Measurements from ENCODE around the gene DACT2. TPM values are rescaled to one million over a fixed set of nuclear protein-coding genes. Genes with fewer than 3 reads are reported as not detected.

Gene DACT2
- total and polyA plus RNA-seq, 2 donors (not counting 1 experiment from before 2014, with no cell fraction given): not detected

DNA sequence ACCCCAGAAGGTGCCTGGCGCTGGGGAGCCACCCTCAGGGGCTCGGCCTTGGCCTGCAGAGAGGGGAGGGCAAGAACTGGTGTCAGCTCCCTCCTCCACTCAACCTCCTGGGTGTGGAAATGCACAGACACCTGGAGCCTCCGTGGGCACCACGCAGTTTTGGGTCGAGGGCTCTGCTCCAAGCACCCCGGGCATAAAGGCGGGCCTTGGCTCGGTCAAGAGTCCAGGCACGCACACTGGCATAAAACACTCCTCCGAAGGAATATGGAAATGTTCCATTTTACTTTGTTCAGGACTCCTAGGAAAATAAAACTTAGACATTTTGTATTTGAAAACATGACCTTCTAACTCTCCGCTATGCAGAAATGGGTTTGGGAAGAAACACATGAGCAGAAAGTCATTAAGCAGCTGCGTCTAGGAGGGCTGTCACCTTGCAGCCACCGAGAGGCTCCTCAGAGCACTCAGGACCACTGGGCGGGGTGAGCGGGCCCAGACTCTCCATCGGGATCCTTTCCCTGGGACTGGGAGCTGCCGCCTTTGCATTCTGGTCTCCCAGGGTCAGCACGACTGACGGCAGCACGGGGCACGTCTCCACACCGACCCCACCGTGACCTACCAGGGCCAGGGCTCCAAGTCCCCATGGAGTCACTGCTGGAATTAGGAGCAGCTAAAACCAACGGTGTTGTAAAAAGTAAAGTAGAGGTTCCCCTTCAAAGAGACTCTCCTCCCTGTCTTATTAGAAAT is 46.0 kb upstream of the DACT2 start:
- Histone ChIP-seq H2AFZ (ENCODE audit: low read length) (no peak overlapping the region), H3K36me3 (ENCODE audit: control insufficient read depth, insufficient read depth, low read length) (no peaks in the 10 kb centered on the region), H3K4me1 (ENCODE audit: control insufficient read depth, extremely low read depth, insufficient read depth, low read length) (no peaks in the 10 kb centered on the region), H3K9ac (ENCODE audit: insufficient read depth, low read length) (no peak overlapping the region), H4K20me1 (ENCODE audit: control insufficient read depth, extremely low read depth, insufficient read depth, low read length) (no peaks in the 10 kb centered on the region), H3K4me3 (replicated peaks in 1 of 4; ENCODE audit: control extremely low read depth in 1 of 4, insufficient read depth in 1 of 4, low read depth in 3 of 4, low read length in 4 of 4) (no peak overlapping the region), H3K27me3 (ENCODE audit: control insufficient read depth, insufficient read depth, low read length) (no peaks in the 10 kb centered on the region), H3K4me2 (ENCODE audit: extremely low read depth, insufficient read depth, low read length) (no peak overlapping the region), H3K27ac (ENCODE audit: insufficient read depth, low read length) (no peak overlapping the region), H3K9me3 (ENCODE audit: control insufficient read depth, insufficient read depth, low read depth, low read length) (no peaks in the 10 kb centered on the region), H3K79me2 (ENCODE audit: control insufficient read depth, insufficient read depth, low read length) (no peaks in the 10 kb centered on the region)
- TF ChIP-seq EZH2 (IDR thresholded peaks at IDR 0.05; ENCODE audit: low read length, missing control alignments): no peak
- TF ChIP-seq, protein P1, sequence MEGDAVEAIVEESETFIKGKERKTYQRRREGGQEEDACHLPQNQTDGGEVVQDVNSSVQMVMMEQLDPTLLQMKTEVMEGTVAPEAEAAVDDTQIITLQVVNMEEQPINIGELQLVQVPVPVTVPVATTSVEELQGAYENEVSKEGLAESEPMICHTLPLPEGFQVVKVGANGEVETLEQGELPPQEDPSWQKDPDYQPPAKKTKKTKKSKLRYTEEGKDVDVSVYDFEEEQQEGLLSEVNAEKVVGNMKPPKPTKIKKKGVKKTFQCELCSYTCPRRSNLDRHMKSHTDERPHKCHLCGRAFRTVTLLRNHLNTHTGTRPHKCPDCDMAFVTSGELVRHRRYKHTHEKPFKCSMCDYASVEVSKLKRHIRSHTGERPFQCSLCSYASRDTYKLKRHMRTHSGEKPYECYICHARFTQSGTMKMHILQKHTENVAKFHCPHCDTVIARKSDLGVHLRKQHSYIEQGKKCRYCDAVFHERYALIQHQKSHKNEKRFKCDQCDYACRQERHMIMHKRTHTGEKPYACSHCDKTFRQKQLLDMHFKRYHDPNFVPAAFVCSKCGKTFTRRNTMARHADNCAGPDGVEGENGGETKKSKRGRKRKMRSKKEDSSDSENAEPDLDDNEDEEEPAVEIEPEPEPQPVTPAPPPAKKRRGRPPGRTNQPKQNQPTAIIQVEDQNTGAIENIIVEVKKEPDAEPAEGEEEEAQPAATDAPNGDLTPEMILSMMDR (conservative IDR thresholded peaks at IDR 0.05 in 1 of 2, IDR thresholded peaks at IDR 0.05 in 1 of 2; ENCODE audit: low read depth in 1 of 2, low read length in 2 of 2): no peak
- no peak for DNase-seq (ENCODE audit: low read depth in 2 of 2)

DNA sequence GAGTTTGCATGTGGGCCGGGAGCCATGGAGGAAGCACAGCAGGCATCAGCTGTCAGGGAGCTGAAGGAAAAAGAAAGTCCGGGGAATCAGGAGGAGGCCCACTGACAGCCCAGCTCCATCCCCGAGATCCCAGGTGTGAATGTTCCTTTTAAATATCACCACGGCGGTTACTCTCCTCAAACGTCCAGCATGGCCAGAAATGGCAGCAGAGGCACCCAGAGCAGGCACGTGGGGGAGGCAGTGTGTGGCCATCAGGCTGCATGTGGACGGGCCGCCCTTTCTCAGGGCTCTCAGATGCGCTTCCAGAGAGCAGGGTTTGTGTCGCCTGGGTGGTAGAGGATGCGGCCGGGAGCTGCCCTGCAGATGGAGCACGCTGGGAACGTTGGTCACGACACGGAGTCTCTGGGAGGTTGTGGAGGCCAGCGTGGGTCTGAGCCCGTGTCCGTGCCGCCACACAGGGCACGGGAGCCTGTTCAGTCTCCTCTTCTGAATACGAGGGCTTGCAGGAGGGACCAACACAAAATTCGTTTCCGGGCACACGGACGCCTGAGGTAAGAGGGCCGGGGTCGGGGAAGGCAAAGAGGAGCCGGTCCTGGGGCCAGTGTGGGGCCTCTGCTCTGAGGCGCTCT is 45.3 kb upstream of the DACT2 start:
- H4K20me1 ChIP-seq (ENCODE audit: control insufficient read depth, extremely low read depth, insufficient read depth, low read length): no peaks in the 10 kb centered on the region
- H3K27ac ChIP-seq (ENCODE audit: insufficient read depth, low read length): no peak overlapping the region
- no peak overlapping the region for H3K4me3 ChIP-seq (replicated peaks in 1 of 4; ENCODE audit: control extremely low read depth in 1 of 4, insufficient read depth in 1 of 4, low read depth in 3 of 4, low read length in 4 of 4)
- H3K9ac ChIP-seq (ENCODE audit: insufficient read depth, low read length): no peak overlapping the region
- no peaks in the 10 kb centered on the region for H3K4me1 ChIP-seq (ENCODE audit: control insufficient read depth, extremely low read depth, insufficient read depth, low read length)
- no peaks in the 10 kb centered on the region for H3K36me3 ChIP-seq (ENCODE audit: control insufficient read depth, insufficient read depth, low read length)
- H3K9me3 ChIP-seq (ENCODE audit: control insufficient read depth, insufficient read depth, low read depth, low read length): no peaks in the 10 kb centered on the region
- no peaks in the 10 kb centered on the region for H3K79me2 ChIP-seq (ENCODE audit: control insufficient read depth, insufficient read depth, low read length)
- H3K4me2 ChIP-seq (ENCODE audit: extremely low read depth, insufficient read depth, low read length): no peak overlapping the region
- no peak overlapping the region for H2AFZ ChIP-seq (ENCODE audit: low read length)
- DNase-seq (ENCODE audit: low read depth in 2 of 2): no peak
- no peaks in the 10 kb centered on the region for H3K27me3 ChIP-seq (ENCODE audit: control insufficient read depth, insufficient read depth, low read length)
- no peak for TF ChIP-seq EZH2 (IDR thresholded peaks at IDR 0.05; ENCODE audit: low read length, missing control alignments)
- TF ChIP-seq, protein P1 (conservative IDR thresholded peaks at IDR 0.05 in 1 of 2, IDR thresholded peaks at IDR 0.05 in 1 of 2; ENCODE audit: low read depth in 1 of 2, low read length in 2 of 2): no peak

DNA sequence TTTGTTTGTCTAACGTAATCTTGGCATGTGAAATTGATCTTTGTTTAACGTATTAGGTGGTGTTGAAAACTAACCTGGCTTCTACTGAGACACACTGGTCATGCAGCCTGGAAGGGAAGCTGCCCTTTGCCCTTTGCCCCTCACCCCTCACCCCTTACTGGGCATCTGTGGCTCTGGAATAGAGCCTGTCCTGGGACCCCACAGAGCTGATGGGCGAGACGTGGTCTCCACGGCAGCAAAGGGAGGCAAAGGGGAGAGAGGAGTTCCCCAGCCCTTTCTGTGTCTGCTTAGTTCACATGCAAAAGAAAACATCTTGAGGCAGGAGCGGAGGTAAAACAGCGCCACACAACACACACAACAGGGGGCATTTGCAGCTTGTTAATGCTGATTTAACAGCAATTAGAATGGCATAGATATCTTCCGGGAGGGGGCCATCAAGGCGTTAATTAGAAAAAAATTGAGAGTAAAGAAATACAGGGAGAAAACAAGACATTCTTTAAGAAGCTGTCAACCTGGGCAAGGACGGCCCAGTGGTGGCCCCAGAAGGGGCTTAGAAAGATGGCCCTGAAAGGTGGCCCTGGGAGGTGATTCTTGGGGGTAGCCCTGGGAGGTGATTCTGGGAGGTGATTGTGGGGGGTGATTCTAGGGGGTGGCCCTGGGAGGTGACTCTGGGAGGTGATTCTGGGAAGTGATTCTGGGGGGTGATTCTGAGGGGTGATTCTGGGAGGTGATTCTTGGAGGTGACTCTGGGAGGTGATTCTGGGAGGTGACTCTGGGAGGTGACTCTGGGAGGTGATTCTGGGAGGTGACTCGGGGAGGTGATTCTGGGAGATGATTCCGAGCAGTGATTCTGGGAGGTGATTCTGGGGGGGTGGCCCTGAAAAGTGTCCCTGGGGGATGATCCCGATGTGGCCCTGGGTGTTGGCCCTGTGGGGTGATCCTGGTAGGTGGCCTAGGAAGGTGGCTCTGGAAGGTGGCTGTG is 44.5 kb upstream of the DACT2 start:
- H3K9me3 ChIP-seq (ENCODE audit: control insufficient read depth, insufficient read depth, low read depth, low read length): no peaks in the 10 kb centered on the region
- H4K20me1 ChIP-seq (ENCODE audit: control insufficient read depth, extremely low read depth, insufficient read depth, low read length): no peaks in the 10 kb centered on the region
- H2AFZ ChIP-seq (ENCODE audit: low read length): no peak overlapping the region
- H3K9ac ChIP-seq (ENCODE audit: insufficient read depth, low read length): no peak overlapping the region
- H3K4me2 ChIP-seq (ENCODE audit: extremely low read depth, insufficient read depth, low read length): no peak overlapping the region
- H3K27ac ChIP-seq (ENCODE audit: insufficient read depth, low read length): no peak overlapping the region
- no peaks in the 10 kb centered on the region for H3K4me1 ChIP-seq (ENCODE audit: control insufficient read depth, extremely low read depth, insufficient read depth, low read length)
- no peak for DNase-seq (ENCODE audit: low read depth in 2 of 2)
- no peak for TF ChIP-seq EZH2 (IDR thresholded peaks at IDR 0.05; ENCODE audit: low read length, missing control alignments)
- TF ChIP-seq, protein P1 (conservative IDR thresholded peaks at IDR 0.05 in 1 of 2, IDR thresholded peaks at IDR 0.05 in 1 of 2; ENCODE audit: low read depth in 1 of 2, low read length in 2 of 2): no peak
- H3K79me2 ChIP-seq (ENCODE audit: control insufficient read depth, insufficient read depth, low read length): no peaks in the 10 kb centered on the region
- no peaks in the 10 kb centered on the region for H3K36me3 ChIP-seq (ENCODE audit: control insufficient read depth, insufficient read depth, low read length)
- no peaks in the 10 kb centered on the region for H3K27me3 ChIP-seq (ENCODE audit: control insufficient read depth, insufficient read depth, low read length)
- H3K4me3 ChIP-seq (replicated peaks in 1 of 4; ENCODE audit: control extremely low read depth in 1 of 4, insufficient read depth in 1 of 4, low read depth in 3 of 4, low read length in 4 of 4): no peak overlapping the region
